ENCODE measurements around the gene ECE2. TPM values are rescaled to one million over a fixed set of nuclear protein-coding genes. Genes with fewer than 3 reads are reported as not detected.

Gene ECE2
- total RNA-seq, 1 donor from 2014 or later = not detected

GRCh38 chr3:184314700-184315542 is 39.1 kb downstream of the ECE2 start:
- DNase-seq = peak; percentile 87

- no peak for DNase-seq
Observed at GRCh38 chr3:184315543-184315867, 39.7 kb downstream of the ECE2 start.

- no peak for DNase-seq
Observed at GRCh38 chr3:184315871-184316661, 40.2 kb downstream of the ECE2 start.

- no peak for DNase-seq
Observed at GRCh38 chr3:184316792-184317191, 41.0 kb downstream of the ECE2 start.

GRCh38 chr3:184317201-184317600 is 41.4 kb downstream of the ECE2 start:
- no peak for DNase-seq

- DNase-seq = peak; percentile 86
Observed at GRCh38 chr3:184320104-184320445, 44.3 kb downstream of the ECE2 start.

- DNase-seq = no peak
Observed at GRCh38 chr3:184321666-184322065, 45.8 kb downstream of the ECE2 start.

GRCh38 chr3:184322731-184323487 is 47.1 kb downstream of the ECE2 start:
- no peak for DNase-seq

- no peak for DNase-seq
Observed at GRCh38 chr3:184323696-184324095, 47.9 kb downstream of the ECE2 start.

- no peak for DNase-seq
Observed at GRCh38 chr3:184325269-184325668, 49.4 kb downstream of the ECE2 start.

- DNase-seq = no peak
Observed at GRCh38 chr3:184325715-184326369, 50.0 kb downstream of the ECE2 start.

- no peak for DNase-seq
Observed at GRCh38 chr3:184327171-184327570, 51.3 kb downstream of the ECE2 start.

- DNase-seq = no peak
Observed at GRCh38 chr3:184328516-184328915, 52.7 kb downstream of the ECE2 start.

- no peak for DNase-seq
Observed at GRCh38 chr3:184332370-184333090, 56.7 kb downstream of the ECE2 start.

- DNase-seq = no peak
Observed at GRCh38 chr3:184333190-184333589, 57.4 kb downstream of the ECE2 start.

GRCh38 chr3:184333700-184334099 is 57.9 kb downstream of the ECE2 start:
- DNase-seq = no peak

- no peak for DNase-seq
Observed at GRCh38 chr3:184334470-184335158, 58.8 kb downstream of the ECE2 start.

GRCh38 chr3:184335291-184335660 is 59.5 kb downstream of the ECE2 start:
- DNase-seq = no peak

GRCh38 chr3:184335661-184336546 is 60.1 kb downstream of the ECE2 start:
- peak; percentile 93 for DNase-seq

Data from tongue (tissue), 2 donors.